Right lobe of liver (tissue), 4 donors: ENCODE data around the gene FAM120AOS.

Experiments used
- CTCF ChIP-seq, 4 donors: fragments of 200-600 bp in 3 of 4; fragments of 450-650 bp in 1 of 4; IDR thresholded peaks; one replicate each; pipeline versions ENCODE4 v1.5.1 to v1.8.0; 2016 to 2022; ENCODE audit warnings: antibody characterized with exemption in 4 of 4, mild to moderate bottlenecking in 2 of 4
- POLR2A ChIP-seq: fragments of 450-650 bp; IDR thresholded peaks from one replicate; pipeline ENCODE4 v1.6.1; 2017; ENCODE audit warnings: antibody characterized with exemption, mild to moderate bottlenecking
- donor health status: DM: no; HTN: no; CAD: no.
- donor health status: DM: no; HTN: no; CAD: no.
- donor health status: DM: no; HTN: yes; CAD: no.

- TF ChIP-seq CTCF (IDR thresholded peaks at IDR 0.05) (no peak), POLR2A (no peak)
Observed at GRCh38 chr9:93397661-93398373, 55.6 kb downstream of the FAM120AOS start.
